NCI-H2081 (cell line): ENCODE measurements around the gene PDZK1IP1.

Experiments used
- DNase-seq, 2 experiments: peaks; one replicate each; lab custom pipeline; 2025; lab: John Stamatoyannopoulos, UW

The PDZK1IP1 gene, protein sequence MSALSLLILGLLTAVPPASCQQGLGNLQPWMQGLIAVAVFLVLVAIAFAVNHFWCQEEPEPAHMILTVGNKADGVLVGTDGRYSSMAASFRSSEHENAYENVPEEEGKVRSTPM

DNA sequence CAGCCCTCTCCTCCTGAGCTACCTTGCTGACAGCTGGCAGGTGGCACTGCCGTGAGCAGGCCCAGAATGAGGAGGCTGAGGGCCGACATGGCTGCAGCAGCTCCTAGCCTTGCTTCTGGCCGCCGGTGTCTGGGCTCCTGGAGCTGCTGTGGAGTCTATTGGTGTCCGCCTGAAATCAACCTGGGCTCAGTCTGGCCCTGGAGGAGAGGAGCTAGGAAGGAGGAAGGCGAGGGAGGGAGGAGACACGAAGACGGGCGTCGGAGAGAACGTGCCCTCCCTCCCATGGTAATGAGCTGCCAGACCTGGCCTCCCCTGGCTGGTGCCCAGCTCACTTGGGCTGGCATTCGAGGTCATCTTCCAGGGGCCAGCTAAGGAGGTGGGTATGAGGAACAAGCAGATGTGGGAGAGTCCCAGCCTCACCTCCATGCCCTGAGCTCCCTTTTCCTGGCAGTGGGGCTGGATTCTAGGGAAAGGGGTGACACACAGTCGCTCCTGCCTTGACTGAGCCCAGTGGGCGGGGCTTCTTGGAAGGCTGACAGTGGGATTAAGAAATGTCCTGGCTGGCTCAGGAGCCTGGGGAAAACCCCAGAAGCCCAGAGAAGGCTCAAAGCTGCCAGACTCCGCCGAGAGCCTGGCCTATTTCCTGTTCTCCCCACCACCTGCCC is at the start of gene PDZK1IP1:
Gene PDZK1IP1, minus strand, starts transcription at position 193 of the 665 bp plus-strand sequence. Its CDS starts 104 bp downstream, at position 89.
- DNase-seq, result no peak

DNA sequence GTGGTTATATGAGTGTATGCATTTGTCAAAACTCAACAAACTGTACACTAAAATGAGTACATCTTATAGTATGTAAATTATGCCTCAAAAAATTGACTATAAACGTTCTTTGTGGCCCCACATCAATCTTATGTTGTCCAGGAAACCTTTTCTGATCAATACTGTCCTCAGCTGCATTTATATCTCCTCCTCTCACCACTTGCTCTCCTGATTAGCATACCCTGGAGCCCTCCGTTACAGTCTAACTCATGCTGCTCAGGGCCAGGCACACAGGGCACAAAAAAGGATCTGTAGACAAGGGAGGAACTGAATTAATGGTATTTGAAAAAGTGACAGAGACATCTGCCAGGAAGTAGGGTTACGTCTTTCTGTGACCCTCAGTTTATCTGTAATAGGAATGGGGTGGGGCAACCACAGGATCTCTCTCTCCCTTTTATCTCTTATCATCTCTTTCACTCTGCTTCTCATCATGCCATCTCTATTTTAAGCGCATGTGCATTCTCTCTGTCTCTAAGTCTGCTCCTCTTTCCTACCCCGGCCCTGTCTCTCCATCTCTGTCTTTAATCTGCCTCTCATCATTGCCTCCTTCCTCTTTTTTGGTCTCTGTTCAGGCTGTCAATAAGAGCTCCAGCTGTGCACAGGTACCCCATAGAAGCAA is 49.2 kb upstream of the PDZK1IP1 start:
- no peak for DNase-seq

DNA sequence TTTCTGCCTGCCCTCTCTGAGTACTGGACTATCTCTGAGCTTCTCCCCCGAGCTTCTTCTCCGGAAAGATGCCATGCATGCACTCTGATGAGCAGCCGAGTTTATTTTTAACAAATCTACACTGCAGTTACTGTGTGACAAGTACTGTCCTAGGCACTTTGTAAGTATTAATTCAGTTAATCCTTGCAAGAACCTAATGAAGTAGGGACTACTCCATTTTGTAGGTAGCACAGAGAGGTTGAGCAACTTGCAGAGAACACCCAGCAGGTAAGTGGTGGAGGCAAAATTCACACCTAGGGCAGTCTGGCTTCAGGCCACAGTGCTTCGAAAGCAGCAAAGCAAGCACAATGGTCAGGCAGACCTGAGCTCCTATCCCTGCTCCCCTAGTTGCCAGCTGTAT is 46.0 kb upstream of the PDZK1IP1 start:
- no peak for DNase-seq

DNA sequence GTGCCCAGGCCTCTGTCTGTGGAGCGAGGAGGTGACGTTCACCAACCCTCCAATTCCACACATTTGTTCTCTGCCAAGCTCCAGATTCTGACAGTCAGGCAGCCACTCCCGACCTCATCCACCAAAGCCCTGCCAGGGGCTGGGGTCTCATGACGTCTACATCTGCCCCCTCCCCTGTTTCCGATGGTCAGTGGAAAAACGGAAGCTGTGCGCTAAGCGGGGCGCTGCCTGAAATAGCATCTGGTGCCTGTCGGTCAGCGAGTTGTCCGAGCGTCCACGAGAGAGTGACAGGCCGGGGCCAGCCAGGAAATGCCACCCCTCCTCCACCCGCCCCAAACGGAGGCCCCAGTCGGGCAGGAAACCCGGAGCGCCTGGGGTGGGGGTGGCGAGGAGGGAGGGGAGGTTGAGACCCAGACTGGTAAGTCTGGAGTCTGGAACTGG is 45.4 kb upstream of the PDZK1IP1 start:
- DNase-seq, result no peak

DNA sequence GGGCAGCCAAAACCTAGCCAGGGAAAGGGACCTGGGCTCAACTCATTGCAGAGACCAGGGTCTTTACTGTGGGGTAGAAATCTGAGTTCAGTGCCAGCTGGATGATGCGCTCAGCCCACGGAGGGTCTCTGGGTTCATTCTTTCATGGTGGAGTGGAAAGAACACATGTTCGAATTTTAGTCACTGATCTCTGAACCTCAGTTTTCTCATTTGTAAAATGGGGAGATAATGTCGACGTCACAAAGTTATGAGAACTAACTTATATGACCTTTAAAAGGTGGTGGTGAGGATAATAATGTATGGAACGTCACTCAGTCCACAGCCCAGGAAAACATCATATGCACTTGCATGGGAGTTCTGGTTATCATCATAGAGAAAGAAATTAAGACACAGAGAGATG is 43.4 kb upstream of the PDZK1IP1 start:
- DNase-seq, result no peak

DNA sequence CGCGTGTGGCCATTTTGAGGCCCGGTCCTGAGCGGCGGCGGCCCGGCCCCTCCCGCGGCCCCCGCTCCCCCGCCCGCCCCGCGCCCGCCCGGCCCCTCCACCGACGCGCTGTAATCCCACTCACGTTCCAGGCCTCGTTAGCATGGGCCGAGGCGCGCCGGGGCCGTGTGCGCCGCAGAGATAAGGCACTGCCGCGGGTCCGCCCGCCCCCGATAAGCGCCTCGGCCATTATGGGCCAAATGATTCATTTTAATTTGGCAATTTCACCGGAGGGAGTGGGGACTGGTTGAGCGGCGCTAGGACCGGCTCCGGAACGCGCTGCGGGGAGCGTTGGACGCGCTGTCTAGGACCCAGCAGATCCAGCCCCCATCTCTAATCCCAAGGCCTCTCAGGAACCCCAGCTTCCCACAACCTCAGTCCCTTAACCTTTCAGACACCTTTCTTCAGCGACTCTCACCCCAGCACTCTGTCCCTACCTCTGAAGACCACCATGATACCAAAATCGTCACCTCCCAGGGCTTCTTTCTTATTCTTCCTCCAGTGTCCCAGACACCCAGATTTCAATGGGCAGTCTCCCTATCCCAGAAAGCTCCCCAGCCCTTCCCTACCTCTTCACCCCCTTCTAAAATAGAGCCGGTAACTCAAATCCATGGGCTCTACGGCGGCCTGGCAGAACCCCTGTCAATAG is 42.5 kb upstream of the PDZK1IP1 start, which contains the start of gene TAL1:
Gene TAL1, minus strand, starts transcription at position 39 of the 688 bp plus-strand sequence. CDS start 6,337 bp downstream, outside the sequence.
- no peak for DNase-seq

DNA sequence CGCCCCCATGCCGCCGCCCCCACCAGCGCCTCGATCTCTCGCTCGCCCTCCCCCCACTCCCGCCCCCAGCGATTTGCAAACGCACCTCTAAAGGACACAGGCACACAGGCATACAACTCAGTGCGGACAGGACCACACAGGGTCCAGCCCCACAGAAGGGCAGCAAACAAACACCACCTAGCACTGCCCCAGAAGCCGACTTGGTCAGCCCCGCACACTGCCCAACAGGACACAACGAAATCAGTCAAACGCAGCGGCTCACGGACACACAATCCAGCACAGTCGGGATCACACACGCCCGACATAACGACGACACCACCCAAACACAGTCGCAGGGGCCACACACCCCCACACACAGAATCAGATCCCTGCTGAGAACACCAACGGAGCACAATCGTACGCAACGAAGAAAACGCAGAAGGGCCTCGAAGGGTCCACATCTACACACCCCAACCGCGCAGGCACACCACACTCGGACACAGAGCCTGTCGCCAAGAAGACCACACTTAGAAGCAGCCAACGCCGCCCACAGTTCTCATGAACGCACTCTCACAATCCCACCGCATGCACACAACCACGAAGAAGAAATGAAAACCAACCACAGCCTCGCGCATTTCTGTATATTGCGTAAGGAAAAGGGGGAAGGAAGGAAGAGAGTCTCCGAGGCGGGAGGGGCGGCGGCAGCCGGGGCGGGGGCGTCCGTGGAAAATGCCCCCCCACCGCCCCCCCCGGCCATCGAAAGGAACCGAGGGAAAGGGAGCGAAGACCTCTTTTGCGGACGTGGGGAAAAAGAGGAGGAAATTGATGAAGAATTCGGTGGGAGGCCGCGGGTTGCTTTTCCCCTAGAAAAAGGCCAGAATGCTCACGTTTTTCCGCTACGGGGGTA is 41.7 kb upstream of the PDZK1IP1 start:
- no peak for DNase-seq

DNA sequence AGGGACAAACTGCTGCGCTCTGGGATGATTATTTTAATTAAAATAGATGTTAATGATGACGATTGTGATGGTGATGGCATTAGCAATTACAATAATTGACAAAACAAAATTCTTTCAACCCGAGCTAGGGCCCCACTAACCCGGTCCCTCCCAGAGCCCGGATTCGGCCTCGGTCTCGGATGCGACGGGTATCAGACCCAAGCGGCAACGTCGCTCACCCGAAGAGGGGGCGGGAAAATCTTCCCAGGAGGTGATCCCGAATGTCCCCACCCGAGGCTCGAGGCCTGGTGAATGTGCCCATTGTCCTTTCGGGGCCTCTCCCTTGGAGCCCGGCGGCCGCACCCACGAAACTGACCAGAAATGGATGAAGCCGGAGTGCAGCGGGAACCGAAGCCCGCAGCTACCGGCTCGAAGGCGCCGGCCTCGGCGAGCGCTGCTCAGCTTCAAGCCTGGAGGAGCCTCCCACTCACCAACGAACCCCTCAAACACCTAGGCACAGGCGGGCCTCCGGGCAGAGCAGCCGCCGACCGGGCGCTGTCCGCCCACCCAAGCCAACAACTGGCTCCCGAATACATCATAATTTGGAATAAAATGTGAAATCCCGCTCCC is 41.0 kb upstream of the PDZK1IP1 start:
- DNase-seq, result no peak

DNA sequence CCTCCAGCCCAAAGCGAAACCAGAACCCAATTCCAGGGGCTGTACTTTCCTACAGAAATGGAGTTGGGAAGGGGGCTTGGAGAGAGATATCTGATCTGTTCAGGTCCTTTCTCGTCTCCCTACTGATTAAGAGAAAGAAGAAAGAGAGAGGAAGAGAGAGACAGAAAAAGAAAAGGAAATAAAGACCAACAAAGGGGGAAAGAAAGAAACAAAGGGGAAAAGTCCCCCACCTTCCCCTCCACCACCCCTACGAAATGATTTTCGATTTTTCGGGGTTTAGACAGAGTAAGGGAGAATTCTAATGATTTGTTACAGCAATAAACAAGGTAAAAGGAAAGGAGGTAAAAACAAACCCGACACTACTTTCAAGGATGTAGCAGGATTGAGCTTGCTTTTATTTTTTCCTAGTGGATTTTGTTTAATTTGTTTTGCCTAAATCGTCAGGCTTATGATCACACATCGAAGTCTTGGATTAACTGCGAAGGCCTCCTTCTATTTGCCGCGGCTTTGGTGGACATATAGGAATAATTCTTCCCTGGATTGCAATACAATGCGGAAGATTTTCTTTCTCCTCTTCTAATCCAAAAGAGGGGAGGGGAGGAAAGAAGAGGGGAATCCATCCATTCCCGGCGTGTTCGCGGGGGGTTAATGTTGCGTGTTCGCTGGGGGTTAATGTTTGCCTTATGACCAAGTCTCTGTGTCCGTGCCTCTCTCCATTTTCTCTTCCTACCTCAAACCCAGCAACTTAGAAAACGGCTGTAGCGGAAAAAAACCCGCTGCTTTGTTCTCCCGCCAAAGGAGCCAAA is 40.3 kb upstream of the PDZK1IP1 start:
- DNase-seq, result no peak

DNA sequence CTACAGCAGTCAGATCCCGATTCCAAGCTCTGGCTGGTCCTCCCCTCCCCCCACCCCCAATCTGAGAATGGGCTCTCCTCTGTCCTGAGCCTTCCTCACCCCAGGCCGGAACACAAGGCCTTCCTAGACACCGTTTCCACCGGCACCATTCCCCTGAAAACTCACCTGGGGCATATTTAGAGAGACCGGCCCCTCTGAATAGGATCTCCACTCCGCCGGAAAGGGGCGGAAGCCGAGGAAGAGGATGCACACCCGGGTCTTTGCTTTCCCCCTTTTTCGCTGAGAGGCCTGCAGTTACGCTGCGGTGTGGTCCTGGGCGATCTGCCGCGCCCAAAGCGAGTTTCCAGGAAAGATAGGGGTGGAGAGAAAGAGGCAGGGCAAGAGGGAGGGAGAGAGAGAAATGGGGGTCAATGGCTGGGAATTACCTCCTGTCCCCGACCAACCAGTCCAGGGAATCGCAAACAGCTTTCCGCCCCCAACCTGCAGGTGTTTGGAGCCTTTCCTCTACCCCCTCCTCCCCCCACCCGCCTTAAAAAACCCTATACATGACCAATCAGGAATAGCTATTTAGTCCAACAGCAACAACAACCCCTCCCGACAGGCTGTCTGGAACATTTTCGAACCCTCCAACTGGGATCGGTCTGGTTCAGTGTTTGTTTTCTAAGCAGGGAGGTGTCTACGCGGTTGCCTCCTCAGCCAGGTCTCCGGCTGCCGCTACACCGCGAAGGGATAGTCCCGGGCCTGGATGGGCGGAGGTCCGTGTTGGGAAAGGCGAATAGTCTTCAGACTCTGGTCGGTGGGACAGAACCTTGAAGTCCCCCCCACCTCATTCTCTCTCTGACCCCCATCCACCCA is 39.4 kb upstream of the PDZK1IP1 start:
- no peak for DNase-seq

DNA sequence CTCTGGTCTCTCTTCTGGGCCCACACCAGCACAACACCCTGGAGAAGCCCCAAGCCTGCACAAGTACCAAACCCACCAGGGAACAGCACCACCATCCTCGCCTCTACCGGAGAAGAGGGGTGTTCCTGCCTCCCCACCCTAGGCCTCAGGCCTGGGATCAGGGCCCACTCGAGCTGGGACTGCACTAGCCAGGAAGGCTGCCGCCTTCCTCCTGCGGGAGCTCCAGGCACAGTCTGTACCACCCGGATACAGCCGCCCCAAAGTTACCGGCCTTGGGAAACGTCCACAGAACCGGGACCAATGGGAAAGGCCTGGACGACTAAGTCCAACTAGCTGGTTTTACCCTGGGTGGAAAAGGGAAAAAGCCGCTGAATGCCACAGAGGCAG is 38.8 kb upstream of the PDZK1IP1 start:
- no peak for DNase-seq

DNA sequence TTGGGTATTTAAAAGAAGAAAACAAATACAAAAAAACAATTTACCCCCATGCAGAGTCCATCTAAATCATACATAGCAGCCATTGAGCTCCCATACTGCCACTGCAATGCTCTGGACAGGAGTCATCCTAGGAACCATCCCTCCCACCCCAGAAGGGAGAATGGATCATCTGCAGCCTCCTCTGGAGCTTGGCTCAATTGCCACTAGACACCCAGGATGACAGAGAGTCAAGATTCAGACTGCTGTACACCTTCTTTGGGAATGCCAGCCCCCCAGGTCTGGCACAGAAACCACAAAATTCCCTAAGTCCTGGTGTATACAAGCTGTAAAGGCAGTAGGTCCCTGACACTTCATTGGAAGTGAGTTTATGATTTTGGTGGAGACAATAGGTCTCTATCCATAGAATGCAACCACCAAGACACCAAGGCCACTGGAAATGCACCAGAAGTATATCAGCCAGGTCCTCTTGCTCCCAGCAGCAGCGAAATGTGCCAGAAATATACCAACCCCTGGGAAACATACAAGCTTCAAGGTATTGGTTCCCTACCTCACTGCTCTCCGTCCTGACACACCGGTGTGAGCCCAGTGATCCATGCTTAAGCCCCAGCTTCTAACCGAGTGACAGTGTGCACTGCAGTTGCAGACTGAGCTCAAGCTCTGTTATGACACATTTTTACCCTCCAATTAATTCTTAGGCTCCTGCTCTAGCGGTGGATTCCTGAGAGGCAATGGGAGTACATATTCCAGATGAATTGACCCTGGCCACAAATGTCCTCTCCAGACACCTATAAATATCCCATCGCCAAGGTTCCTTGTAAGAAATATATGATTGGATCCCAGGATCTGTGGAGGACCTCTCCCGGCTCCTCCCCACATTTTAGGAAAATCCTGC is 37.8 kb upstream of the PDZK1IP1 start:
- DNase-seq, result no peak

DNA sequence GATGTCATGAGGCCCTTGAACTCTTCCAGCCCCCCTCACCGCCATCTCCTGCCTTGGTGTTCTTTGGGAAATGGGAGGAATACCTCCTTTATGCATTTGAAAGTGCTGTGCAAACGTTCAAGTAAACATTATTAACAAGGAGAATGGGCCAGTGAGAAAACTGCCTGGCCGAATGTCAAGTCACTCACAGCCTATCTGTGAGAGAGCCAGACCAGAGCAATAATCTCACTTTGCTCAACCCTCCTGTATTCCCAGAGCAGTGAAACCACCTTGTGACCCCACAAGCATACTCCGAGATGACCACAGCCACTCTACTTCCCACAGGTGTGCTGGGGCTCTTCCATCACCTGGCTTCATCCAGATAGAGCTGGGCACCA is 37.0 kb upstream of the PDZK1IP1 start:
- no peak for DNase-seq

DNA sequence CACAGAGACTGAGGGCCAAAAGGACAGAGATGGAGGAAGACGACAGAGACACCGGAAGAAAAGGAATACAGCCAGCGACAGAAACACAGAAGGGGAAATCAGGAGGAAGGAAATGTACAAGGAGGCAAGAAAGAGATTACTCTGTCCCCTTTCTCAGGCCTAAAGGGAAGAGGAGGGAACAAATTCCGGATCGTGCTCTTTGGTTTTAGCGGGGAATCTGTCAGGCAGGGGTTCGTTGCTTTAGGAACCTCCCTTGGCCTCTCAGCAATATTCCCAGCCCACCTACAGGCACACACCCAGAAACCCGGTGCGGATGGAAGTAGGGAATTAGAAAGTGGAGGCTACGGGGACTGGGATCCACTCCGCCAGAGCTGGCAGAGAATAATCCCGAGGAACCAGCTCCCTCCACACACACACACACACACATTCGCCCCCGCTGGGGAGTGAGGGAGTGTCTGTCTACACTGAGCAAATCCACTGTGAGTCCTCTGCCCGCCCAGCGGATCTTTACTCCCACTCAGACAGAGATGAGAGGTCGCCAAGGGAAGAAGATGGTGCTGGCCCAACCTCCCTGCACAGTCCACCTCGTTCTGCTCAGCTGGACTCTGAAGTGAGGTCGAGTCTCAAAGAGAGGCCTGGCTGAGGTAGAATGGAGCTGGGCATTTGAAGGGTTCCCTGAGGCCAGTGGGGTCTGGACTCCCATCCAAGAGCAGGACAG is 36.4 kb upstream of the PDZK1IP1 start:
- DNase-seq, result no peak

DNA sequence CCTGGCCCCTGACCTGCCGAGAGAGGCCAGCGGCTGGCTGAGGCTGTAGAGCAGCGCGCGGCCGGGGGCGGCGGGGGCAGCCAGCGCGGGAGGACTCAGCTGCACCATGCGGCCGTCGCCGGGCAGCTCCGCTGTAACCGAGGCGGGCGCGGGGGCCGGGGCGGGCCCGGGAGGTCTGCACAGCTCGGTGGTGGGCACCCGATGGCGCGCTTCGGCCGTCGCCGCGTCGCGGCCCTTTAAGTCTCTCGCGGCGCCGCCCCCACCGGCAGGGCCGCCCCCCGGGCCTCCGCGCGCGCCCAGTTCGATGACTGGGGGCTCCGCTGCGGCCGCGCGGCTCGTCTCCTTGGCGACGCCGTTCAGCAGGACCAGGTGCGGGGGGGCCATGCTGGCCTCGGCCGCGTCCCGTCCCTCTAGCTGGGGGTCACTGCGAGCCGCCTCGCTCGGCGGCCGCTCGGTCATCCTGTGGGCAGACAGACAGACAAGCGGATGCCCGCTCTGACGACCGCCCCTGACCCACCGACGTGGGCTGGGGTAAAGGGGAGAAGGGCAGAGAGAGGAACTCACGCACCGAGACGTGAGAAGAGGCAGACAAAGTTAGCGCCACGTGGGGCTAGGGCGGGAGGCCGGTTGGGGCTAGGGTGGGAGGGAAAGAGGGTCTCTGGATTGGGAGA is 35.7 kb upstream of the PDZK1IP1 start:
- peak in 1 of 2 experiments; percentile 13 for DNase-seq

DNA sequence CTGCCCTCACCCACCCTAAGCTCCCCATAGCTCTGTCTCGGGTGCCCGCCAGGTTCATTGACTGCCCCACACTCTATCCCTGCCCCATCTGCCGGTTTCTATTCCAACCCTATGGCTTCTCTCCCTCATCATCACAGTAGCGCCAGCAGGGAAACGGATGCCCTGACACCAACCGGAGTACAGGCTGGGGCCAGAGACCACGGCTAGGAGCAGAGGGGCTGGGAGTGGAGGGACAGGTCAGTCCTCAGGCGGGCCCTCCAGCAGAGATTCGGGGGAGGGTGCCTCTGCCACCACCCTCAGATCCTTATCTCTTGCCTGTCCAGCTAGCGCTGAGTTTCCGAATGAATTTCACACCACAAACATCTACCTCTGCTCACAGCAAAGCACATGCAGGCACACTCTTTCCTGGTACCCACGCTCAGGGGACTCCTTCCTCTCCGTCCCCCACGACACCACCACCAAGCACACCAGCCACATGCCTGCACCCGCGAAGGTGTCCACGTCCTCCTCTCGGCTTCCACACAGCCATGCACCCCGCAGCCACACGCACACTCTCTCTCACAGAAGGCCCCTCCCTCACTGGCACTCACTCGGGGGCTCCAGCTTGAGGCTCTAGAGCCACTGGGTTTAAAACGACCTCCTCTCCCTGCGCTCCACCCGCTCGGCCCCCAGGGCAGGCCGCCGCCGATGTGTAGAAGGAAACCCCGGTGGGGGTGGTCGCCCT is 35.0 kb upstream of the PDZK1IP1 start:
- DNase-seq, result no peak
